IMR-90 (cell line): ENCODE measurements around the gene HRC. TPM values are rescaled to one million over a fixed set of nuclear protein-coding genes. Genes with fewer than 3 reads are reported as not detected.

Experiments used
- ATAC-seq: fragments of 200-7000 bp; cut with Tn5 transposase; 2 replicates; pipeline ENCODE4 v1.9.1; 2020; ENCODE audit warnings: low read depth, mild to moderate bottlenecking, moderate library complexity
- Bru-seq: library from RNA; stranded (reverse); fragments of 400-500 nt; gene quantifications from one replicate; lab custom pipeline; 2021; lab: Mats Ljungman, UMichigan
- BruChase-seq, 2 experiments: library from RNA; stranded (reverse); fragments of 400-500 nt; gene quantifications; one replicate each; lab custom pipeline; 2021; lab: Mats Ljungman, UMichigan
- BruUV-seq: library from RNA; stranded (reverse); fragments of 400-500 nt; replicated peaks from 2 replicates; lab custom pipeline; 2021; lab: Mats Ljungman, UMichigan
- CTCF ChIA-PET: fragments of 300-600 bp; formaldehyde crosslinking; extraction: SDS; loops from one replicate; lab custom pipeline; 2021; ENCODE audit warnings: antibody characterized with exemption; lab: Yijun Ruan, JAX
- POLR2A ChIA-PET: fragments of 300-600 bp; sonication (Branson Sonifier 250); formaldehyde crosslinking; loops from one replicate; lab custom pipeline; 2022; ENCODE audit warnings: antibody characterized with exemption; ENCODE audit not compliant: unreplicated experiment; lab: Charles Lee
- DNase-seq: peaks from one replicate; pipeline ENCODE4 v3.0.0; 2013
- H2AFZ ChIP-seq: replicated peaks from 2 replicates; pipeline ENCODE3; 2013; ENCODE audit warnings: low read length, mild to moderate bottlenecking; ENCODE audit not compliant: poor library complexity
- H2AK5ac ChIP-seq: 2 replicates; pipeline ENCODE4 v1.6.1; 2013; ENCODE audit warnings: low read depth, low read length, inconsistent platforms
- H2AK9ac ChIP-seq: replicated peaks from 2 replicates; pipeline ENCODE3; 2013; ENCODE audit warnings: mild to moderate bottlenecking, low read depth, low read length, moderate library complexity; ENCODE audit not compliant: poor library complexity
- H2BK120ac ChIP-seq: 2 replicates; pipeline ENCODE4 v1.6.1; 2013; ENCODE audit warnings: low read depth, low read length, inconsistent platforms
- H2BK15ac ChIP-seq: 3 replicates; pipeline ENCODE4 v1.6.1; 2013; ENCODE audit warnings: low read depth, low read length, inconsistent platforms
- H2BK20ac ChIP-seq: 2 replicates; pipeline ENCODE4 v1.6.1; 2013; ENCODE audit warnings: low read depth, mild to moderate bottlenecking, inconsistent platforms, low read length, moderate library complexity
- H2BK5ac ChIP-seq: 2 replicates; pipeline ENCODE4 v1.6.1; 2013; ENCODE audit warnings: mild to moderate bottlenecking, low read depth, low read length, inconsistent platforms; ENCODE audit not compliant: poor library complexity, severe bottlenecking
- H3K14ac ChIP-seq: replicated peaks from 2 replicates; pipeline ENCODE4 v1.6.1; 2013; ENCODE audit warnings: low read depth, low read length, inconsistent platforms
- H3K18ac ChIP-seq: 2 replicates; pipeline ENCODE4 v1.6.1; 2013; ENCODE audit warnings: low read depth, low read length, control low read depth
- H3K23ac ChIP-seq: 2 replicates; pipeline ENCODE4 v1.6.1; 2013; ENCODE audit warnings: low read depth, low read length, inconsistent platforms
- H3K27ac ChIP-seq: 2 replicates; pipeline ENCODE4 v1.5.1; 2013; ENCODE audit warnings: mild to moderate bottlenecking, control low read depth, low read length; ENCODE audit not compliant: insufficient read depth
- H3K27me3 ChIP-seq: 2 replicates; pipeline ENCODE4 v1.6.1; 2013; ENCODE audit warnings: low read length; ENCODE audit not compliant: control insufficient read depth, insufficient read depth
- H3K36me3 ChIP-seq: 2 replicates; pipeline ENCODE4 v1.6.1; 2013; ENCODE audit warnings: low read length, mixed read lengths; ENCODE audit not compliant: control insufficient read depth, insufficient read depth
- H3K4ac ChIP-seq: 2 replicates; pipeline ENCODE4 v1.6.1; 2013; ENCODE audit warnings: low read depth, low read length, inconsistent platforms
- H3K4me1 ChIP-seq: 2 replicates; pipeline ENCODE4 v1.6.1; 2013; ENCODE audit warnings: low read length, mixed read lengths; ENCODE audit not compliant: control insufficient read depth, insufficient read depth
- H3K4me2 ChIP-seq: 2 replicates; pipeline ENCODE4 v1.6.1; 2013; ENCODE audit warnings: low read depth, mild to moderate bottlenecking, control low read depth, low read length, moderate library complexity
- H3K4me3 ChIP-seq: 2 replicates; pipeline ENCODE4 v1.5.1; 2013; ENCODE audit warnings: low read depth, mild to moderate bottlenecking, control low read depth, low read length, moderate library complexity; ENCODE audit not compliant: insufficient read depth
- H3K56ac ChIP-seq: 2 replicates; pipeline ENCODE4 v1.6.1; 2013; ENCODE audit warnings: low read length, inconsistent platforms; ENCODE audit not compliant: insufficient read depth; ENCODE audit errors: extremely low read depth
- H3K79me1 ChIP-seq, 2 experiments: 2 replicates each; pipeline ENCODE4 v1.6.1; 2013; ENCODE audit warnings: low read length in 2 of 2, inconsistent platforms in 1 of 2, low read depth in 1 of 2
- H3K9ac ChIP-seq: 2 replicates; pipeline ENCODE4 v1.6.1; 2013; ENCODE audit warnings: low read depth, low read length, control low read depth
- H3K9me1 ChIP-seq: 2 replicates; pipeline ENCODE4 v1.6.1; 2013; ENCODE audit warnings: low read length, inconsistent platforms; ENCODE audit not compliant: insufficient read depth
- H3K9me3 ChIP-seq: 2 replicates; pipeline ENCODE4 v1.6.1; 2013; ENCODE audit warnings: low read length; ENCODE audit not compliant: control insufficient read depth, insufficient read depth
- H4K20me1 ChIP-seq: 2 replicates; pipeline ENCODE4 v1.6.1; 2013; ENCODE audit warnings: low read length, inconsistent platforms; ENCODE audit not compliant: insufficient read depth
- H4K5ac ChIP-seq: 2 replicates; pipeline ENCODE4 v1.6.1; 2013; ENCODE audit warnings: mild to moderate bottlenecking, low read depth, low read length, control low read depth
- H4K8ac ChIP-seq, 2 experiments: 2 replicates each; pipeline ENCODE4 v1.6.1; 2013; ENCODE audit warnings: low read depth in 2 of 2, low read length in 2 of 2, control low read depth in 1 of 2, inconsistent platforms in 1 of 2
- H4K91ac ChIP-seq: 2 replicates; pipeline ENCODE4 v1.6.1; 2013; ENCODE audit warnings: low read depth, low read length, inconsistent platforms; ENCODE audit not compliant: insufficient read depth
- BHLHE40 ChIP-seq: fragments of 150-350 bp; IDR thresholded peaks from 2 replicates; pipeline ENCODE4 v1.6.1; 2016; ENCODE audit warnings: mild to moderate bottlenecking, low read depth, low read length
- CEBPB ChIP-seq: IDR thresholded peaks from 2 replicates; pipeline ENCODE4 v1.6.1; 2012; ENCODE audit warnings: low read depth, low read length, improper control_type of control experiment
- CHD1 ChIP-seq: IDR thresholded peaks from 2 replicates; pipeline ENCODE4 v1.6.1; 2012; ENCODE audit warnings: low read depth, low read length, improper control_type of control experiment
- ELK1 ChIP-seq: fragments of 150-350 bp; IDR thresholded peaks from 2 replicates; pipeline ENCODE4 v1.6.1; 2016; ENCODE audit warnings: low read depth, mild to moderate bottlenecking, low read length, moderate library complexity, borderline replicate concordance
- FOS ChIP-seq: fragments of 150-350 bp; IDR thresholded peaks from 2 replicates; pipeline ENCODE4 v1.6.1; 2016; ENCODE audit warnings: low read depth, low read length
- MAFK ChIP-seq: IDR thresholded peaks from 2 replicates; pipeline ENCODE4 v1.6.1; 2012; ENCODE audit warnings: low read depth, low read length, improper control_type of control experiment
- MAZ ChIP-seq: IDR thresholded peaks from 2 replicates; pipeline ENCODE4 v1.6.1; 2012; ENCODE audit warnings: low read depth, mild to moderate bottlenecking, low read length, improper control_type of control experiment, moderate library complexity, borderline replicate concordance
- MXI1 ChIP-seq: IDR thresholded peaks from 2 replicates; pipeline ENCODE4 v1.6.1; 2012; ENCODE audit warnings: low read depth, mild to moderate bottlenecking, low read length, moderate library complexity, borderline replicate concordance
- NFE2L2 ChIP-seq: fragments of 150-350 bp; IDR thresholded peaks from 2 replicates; pipeline ENCODE4 v1.6.1; 2016; ENCODE audit warnings: low read depth, mild to moderate bottlenecking, low read length
- POLR2A ChIP-seq: IDR thresholded peaks from 2 replicates; pipeline ENCODE4 v1.6.1; 2012; ENCODE audit warnings: mild to moderate bottlenecking, low read depth, low read length
- RAD21 ChIP-seq: IDR thresholded peaks from 2 replicates; pipeline ENCODE4 v1.6.1; 2012; ENCODE audit warnings: low read length, improper control_type of control experiment
- RCOR1 ChIP-seq: IDR thresholded peaks from 2 replicates; pipeline ENCODE4 v1.6.1; 2012; ENCODE audit warnings: mild to moderate bottlenecking, low read length, improper control_type of control experiment; ENCODE audit not compliant: insufficient replicate concordance
- RFX5 ChIP-seq: IDR thresholded peaks from 2 replicates; pipeline ENCODE4 v1.8.0; 2012; ENCODE audit warnings: low read depth, mild to moderate bottlenecking, low read length, moderate library complexity
- SMC3 ChIP-seq: fragments of 150-350 bp; IDR thresholded peaks from 2 replicates; pipeline ENCODE4 v1.6.1; 2016; ENCODE audit warnings: low read depth, mild to moderate bottlenecking, antibody characterized with exemption, low read length, moderate library complexity
- WGBS, 2 experiments: methylation state at CpG; one replicate each; pipeline versions ENCODE4 v1.1.5 to v1.1.7; 2013; ENCODE audit warnings: missing lambda C conversion rate in 2 of 2; ENCODE audit not compliant: insufficient read length in 1 of 2; ENCODE audit errors: extremely low coverage in 2 of 2; 5-methylcytosine and 5-hydroxymethylcytosine counted together
- dilution Hi-C: fragments of 300-500 bp; cut with HindIII; formaldehyde crosslinking; loops from one replicate; pipeline ENCODE4 v1.14.3; 2018; ENCODE audit warnings: low sequenced_read_pairs; ENCODE audit not compliant: unreplicated experiment
- in situ Hi-C: fragments of 300-500 bp; cut with MboI; formaldehyde crosslinking; loops from 3 replicates; pipeline ENCODE4 v1.14.3; 2019; ENCODE audit warnings: low sequenced_read_pairs, inconsistent platforms, mixed read lengths
- intact Hi-C: fragments of 100-400 bp; cut with micrococcal nuclease; formaldehyde crosslinking; loops from 2 replicates; pipeline ENCODE4 v1.10.0; 2022
- long read RNA-seq: library from polyadenylated mRNA; unstranded; transcript quantifications from one replicate; pipeline ENCODE4 v2.0.0, GENCODE V29; 2021; ENCODE audit not compliant: unreplicated experiment
- polyA plus RNA-seq, 3 experiments: library from polyadenylated mRNA; depleted of rRNA; stranded (reverse); fragments of >200 nt; gene quantifications; 2 replicates each; pipeline ENCODE4 v1.2.3, GENCODE V29; 2012; ENCODE audit warnings: low replicate concordance in 1 of 3
- total RNA-seq: library from RNA; depleted of rRNA; stranded (reverse); fragments of >200 nt; gene quantifications from 2 replicates; pipeline ENCODE4 v1.2.3, GENCODE V29; 2012; rRNA removed
- TF ChIP-seq, protein P1 (sequence below): fragments of 150-350 bp; IDR thresholded peaks from 2 replicates; pipeline ENCODE4 v1.6.1; 2017; ENCODE audit warnings: mild to moderate bottlenecking, antibody characterized with exemption, low read length, low read depth

Gene HRC
- total RNA-seq (not detected in 2 replicates), polyA plus RNA-seq (2012; rRNA removed) (0.03 TPM in 1 of 2 replicates, not detected in the other), Bru-seq, nascent RNA (percentile 17 among the genes with signal in this experiment), BruChase-seq, experiment 1, labeled RNA remaining after a 6-hour chase (not detected), BruChase-seq, experiment 2, labeled RNA remaining after a 2-hour chase (not detected)
- 0.02 TPM in 1 of 2 replicates, not detected in the other for polyA plus RNA-seq (2012; cell fraction: cytosol; rRNA removed)
- polyA plus RNA-seq (2012; cell fraction: nucleus; rRNA removed; ENCODE audit: low replicate concordance), result 0.08 and 0.13 TPM in 2 replicates
- long read RNA-seq, result 0 reads

- no peak within 1 kb of the TSS for H2AK5ac ChIP-seq
- no peak within 1 kb of the TSS for H4K91ac ChIP-seq
- ChIA-PET POLR2A (no interaction called here), CTCF (no interaction called here)
- no peak within 1 kb of the TSS for H2BK20ac ChIP-seq
- H2AFZ ChIP-seq, result no peak within 1 kb of the TSS
- H3K27me3 ChIP-seq, result peaks cover 8% of the 10 kb centered on the region; the same call in 1 of the 2 replicates
- no TSS peak for BruUV-seq
- DNase-seq (no peak), ATAC-seq (no peak)
- intact Hi-C loops, result no loop called here
- H3K36me3 ChIP-seq, result no peaks in the 10 kb centered on the region
- H2BK5ac ChIP-seq, result no peak within 1 kb of the TSS
- WGBS, 2 experiments, result 47% methylated on average over 10 of the region's 19 CpGs; no CpG with 5 or more reads in 1 of the 2 experiments
- no peak within 1 kb of the TSS for H3K56ac ChIP-seq
- H2BK15ac ChIP-seq, result no peak within 1 kb of the TSS
- H3K4me3 ChIP-seq, result no peak within 1 kb of the TSS
- H3K9me1 ChIP-seq, result peaks cover 5% of the 10 kb centered on the region; the same call in 1 of the 2 replicates
- no peak within 1 kb of the TSS for H3K4me2 ChIP-seq
- H2BK120ac ChIP-seq, result no peak within 1 kb of the TSS
- no peaks in the 10 kb centered on the region for H3K9me3 ChIP-seq
- no peak within 1 kb of the TSS for H4K5ac ChIP-seq
- H4K20me1 ChIP-seq, result no peaks in the 10 kb centered on the region
- no peak within 1 kb of the TSS for H3K23ac ChIP-seq
- no peak within 1 kb of the TSS for H3K4ac ChIP-seq
- no peak within 1 kb of the TSS for H3K14ac ChIP-seq
- H4K8ac ChIP-seq, result no peak within 1 kb of the TSS
- no peak within 1 kb of the TSS for H3K9ac ChIP-seq
- in situ Hi-C loops, result no loop called here
- no peak within 1 kb of the TSS for H3K27ac ChIP-seq
- peaks cover 2% of the 10 kb centered on the region; the same call in 1 of the 2 replicates for H3K4me1 ChIP-seq
- peak within 1 kb of the TSS; percentile 26 for H2AK9ac ChIP-seq
- dilution Hi-C loops, result no loop called here
- H3K18ac ChIP-seq, result no peak within 1 kb of the TSS
- H3K79me1 ChIP-seq, result peaks cover 8 to 21% of the 10 kb centered on the region in 2 experiments; a peak in 3 of 4 replicates
- TF ChIP-seq RCOR1, result no peak
- no peak for TF ChIP-seq NFE2L2
- no peak for TF ChIP-seq SMC3
- no peak for TF ChIP-seq BHLHE40
- no peak for TF ChIP-seq CHD1
- no peak for TF ChIP-seq FOS
- no peak for TF ChIP-seq MAZ
- no peak for TF ChIP-seq RFX5
- TF ChIP-seq MXI1, result no peak
- TF ChIP-seq RAD21, result no peak
- TF ChIP-seq POLR2A, result no peak
- TF ChIP-seq, protein P1, sequence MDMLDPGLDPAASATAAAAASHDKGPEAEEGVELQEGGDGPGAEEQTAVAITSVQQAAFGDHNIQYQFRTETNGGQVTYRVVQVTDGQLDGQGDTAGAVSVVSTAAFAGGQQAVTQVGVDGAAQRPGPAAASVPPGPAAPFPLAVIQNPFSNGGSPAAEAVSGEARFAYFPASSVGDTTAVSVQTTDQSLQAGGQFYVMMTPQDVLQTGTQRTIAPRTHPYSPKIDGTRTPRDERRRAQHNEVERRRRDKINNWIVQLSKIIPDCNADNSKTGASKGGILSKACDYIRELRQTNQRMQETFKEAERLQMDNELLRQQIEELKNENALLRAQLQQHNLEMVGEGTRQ, result no peak
- TF ChIP-seq CEBPB, result no peak
- TF ChIP-seq MAFK, result no peak
- no peak for TF ChIP-seq ELK1
Observed at GRCh38 chr19:49155005-49155819, at the start of gene HRC. TSS of gene HRC (minus strand) at chr19:49155396. CDS start at chr19:49155237, 159 bp downstream.
